MV-4-11 (cell line): ENCODE results near the gene STAT2.

ENCODE experiments used
- DNase-seq: peaks from one replicate; lab custom pipeline; 2025; lab: John Stamatoyannopoulos, UW

STAT2 gene

DNA sequence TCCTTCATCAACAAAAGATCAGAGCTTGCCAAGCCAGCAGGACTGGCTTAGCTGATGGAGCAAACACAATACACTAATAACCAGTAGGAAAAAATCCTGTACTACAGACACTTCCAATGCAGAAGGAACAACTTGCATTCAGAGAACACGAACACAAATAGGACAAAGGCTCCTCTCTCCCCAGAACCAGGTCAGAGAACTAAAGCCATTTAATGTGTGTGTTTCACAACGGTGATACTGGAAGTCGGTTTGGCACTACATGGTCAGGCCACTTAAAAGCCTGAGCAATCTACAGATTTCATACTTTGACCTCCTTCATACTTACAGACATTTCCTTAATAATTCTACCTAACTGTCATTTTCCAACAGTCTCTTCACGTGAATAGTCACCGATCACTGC lies 66.1 kb downstream of the STAT2 start:
- peak; percentile 8 for DNase-seq
